Body of pancreas (tissue), 4 donors: ENCODE data around the gene SPPL2C.

Source experiments
- CTCF ChIP-seq, 7 experiments: fragments of 450-650 bp in 4 of 7; fragments of 200-600 bp in 3 of 7; sonication (generic) in 3 of 7; IDR thresholded peaks; one replicate each; pipeline ENCODE4 v1.5.1; 2016 to 2019; ENCODE audit warnings: antibody characterized with exemption in 7 of 7
- POLR2A ChIP-seq, 3 donors: fragments of 450-650 bp; IDR thresholded peaks; one replicate each; pipeline ENCODE4 v1.6.1; 2016; ENCODE audit warnings: antibody characterized with exemption in 3 of 3, mild to moderate bottlenecking in 2 of 3

GRCh38 chr17:45883063-45883462 is 38.4 kb downstream of the SPPL2C start:
- TF ChIP-seq CTCF (IDR thresholded peaks at IDR 0.05), result no peak
- TF ChIP-seq POLR2A (IDR thresholded peaks at IDR 0.05), result no peak
